ENCODE data around the gene SPRR2G. TPM values are rescaled to one million over a fixed set of nuclear protein-coding genes. Genes with fewer than 3 reads are reported as not detected.

The SPRR2G gene
- polyA plus RNA-seq, 1 donor (not counting 4 experiments of a cell fraction or from before 2014, with no cell fraction given), result 6.2 TPM

DNA sequence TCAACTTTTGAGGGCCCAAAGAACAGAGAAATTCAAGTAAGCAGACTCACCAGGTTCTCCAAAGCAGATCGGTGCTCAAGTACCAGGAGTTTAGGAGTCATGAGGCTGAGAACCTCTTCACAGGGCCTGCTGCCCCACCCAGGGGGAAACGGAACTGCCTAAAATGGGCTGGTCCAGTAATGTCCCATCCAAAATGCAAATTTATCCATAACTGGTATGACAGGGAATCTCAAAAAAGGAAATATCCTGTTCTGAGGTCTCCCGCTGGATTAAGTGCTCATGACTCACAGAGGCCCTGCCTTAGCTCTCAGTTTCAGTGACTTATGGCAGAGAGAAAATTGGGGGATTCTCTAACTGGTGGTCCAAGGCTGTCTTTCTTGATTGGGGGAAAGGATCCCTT lies 9.3 kb downstream of the SPRR2G start:
- H3K9me1 ChIP-seq (ENCODE audit: control insufficient read depth, extremely low read depth, insufficient read depth, low read length), result no peaks in the 10 kb centered on the region
- dilution Hi-C loops (cut with MboI; ENCODE audit: extremely low pct_ligation_motif_present, low sequenced_read_pairs), result no loop called here
- H3K4me2 ChIP-seq (ENCODE audit: control insufficient read depth, extremely low read depth, insufficient read depth, low read depth, low read length), result no peak overlapping the region
- H4K20me1 ChIP-seq (ENCODE audit: control insufficient read depth, extremely low read depth, insufficient read depth, low read length), result no peaks in the 10 kb centered on the region
- H3K9me3 ChIP-seq (ENCODE audit: control insufficient read depth, low read depth, low read length), result no peaks in the 10 kb centered on the region
- H3K79me2 ChIP-seq (ENCODE audit: control insufficient read depth, insufficient read depth, low read length), result no peaks in the 10 kb centered on the region
- no peak overlapping the region for H3K27ac ChIP-seq (ENCODE audit: control insufficient read depth, insufficient read depth, low read length)
- H3K27me3 ChIP-seq (ENCODE audit: control insufficient read depth, extremely low read depth, insufficient read depth, low read length), result no peaks in the 10 kb centered on the region
- FAIRE-seq (no peak), DNase-seq (ENCODE audit: low read depth, low spot score) (no peak)
- H3K9ac ChIP-seq (ENCODE audit: control insufficient read depth, extremely low read depth, insufficient read depth, low read length), result no peak overlapping the region
- TF ChIP-seq, protein P1, sequence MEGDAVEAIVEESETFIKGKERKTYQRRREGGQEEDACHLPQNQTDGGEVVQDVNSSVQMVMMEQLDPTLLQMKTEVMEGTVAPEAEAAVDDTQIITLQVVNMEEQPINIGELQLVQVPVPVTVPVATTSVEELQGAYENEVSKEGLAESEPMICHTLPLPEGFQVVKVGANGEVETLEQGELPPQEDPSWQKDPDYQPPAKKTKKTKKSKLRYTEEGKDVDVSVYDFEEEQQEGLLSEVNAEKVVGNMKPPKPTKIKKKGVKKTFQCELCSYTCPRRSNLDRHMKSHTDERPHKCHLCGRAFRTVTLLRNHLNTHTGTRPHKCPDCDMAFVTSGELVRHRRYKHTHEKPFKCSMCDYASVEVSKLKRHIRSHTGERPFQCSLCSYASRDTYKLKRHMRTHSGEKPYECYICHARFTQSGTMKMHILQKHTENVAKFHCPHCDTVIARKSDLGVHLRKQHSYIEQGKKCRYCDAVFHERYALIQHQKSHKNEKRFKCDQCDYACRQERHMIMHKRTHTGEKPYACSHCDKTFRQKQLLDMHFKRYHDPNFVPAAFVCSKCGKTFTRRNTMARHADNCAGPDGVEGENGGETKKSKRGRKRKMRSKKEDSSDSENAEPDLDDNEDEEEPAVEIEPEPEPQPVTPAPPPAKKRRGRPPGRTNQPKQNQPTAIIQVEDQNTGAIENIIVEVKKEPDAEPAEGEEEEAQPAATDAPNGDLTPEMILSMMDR (optimal IDR thresholded peaks at IDR 0.05 in 1 of 3, IDR thresholded peaks at IDR 0.05 in 1 of 3, conservative IDR thresholded peaks at IDR 0.05 in 1 of 3; ENCODE audit: extremely low read depth in 1 of 3, insufficient read depth in 2 of 3, low read length in 3 of 3), result no peak
- no peak for TF ChIP-seq EZH2 (IDR thresholded peaks at IDR 0.05; ENCODE audit: low read length)
- no peak overlapping the region for H3K4me3 ChIP-seq (ENCODE audit: control insufficient read depth in 2 of 3, extremely low read depth in 1 of 3, insufficient read depth in 2 of 3, low read depth in 1 of 3, low read length in 3 of 3)
- H3K4me1 ChIP-seq (ENCODE audit: control insufficient read depth, extremely low read depth, insufficient read depth, low read length), result no peaks in the 10 kb centered on the region
- H3K36me3 ChIP-seq (ENCODE audit: control insufficient read depth in 2 of 2, extremely low read depth in 1 of 2, insufficient read depth in 2 of 2, low read length in 2 of 2), result no peaks in the 10 kb centered on the region
- no peak overlapping the region for H2AFZ ChIP-seq (ENCODE audit: control insufficient read depth, low read length)

DNA sequence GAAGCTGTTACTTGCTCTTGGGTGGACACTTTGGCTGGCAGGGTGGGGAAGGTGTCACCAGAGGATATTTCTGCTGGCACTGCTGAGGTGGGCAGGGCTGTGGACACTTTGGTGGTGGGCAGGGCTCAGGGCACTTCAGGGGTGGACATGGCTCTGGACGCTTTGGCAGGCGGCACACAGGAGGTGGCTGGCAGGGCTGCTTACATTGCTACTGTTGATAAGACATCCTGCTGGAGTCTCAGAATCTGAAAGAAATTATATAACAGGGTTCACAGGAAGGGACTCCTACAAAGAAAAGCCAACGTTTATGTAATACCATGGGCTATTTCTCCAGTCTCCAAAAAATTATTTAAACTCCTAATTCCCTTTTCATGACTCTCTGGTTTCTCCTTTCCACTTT lies 10.2 kb downstream of the SPRR2G start:
- Histone ChIP-seq H3K9ac (ENCODE audit: control insufficient read depth, extremely low read depth, insufficient read depth, low read length) (no peak overlapping the region), H3K4me2 (ENCODE audit: control insufficient read depth, extremely low read depth, insufficient read depth, low read depth, low read length) (no peak overlapping the region), H3K9me3 (ENCODE audit: control insufficient read depth, low read depth, low read length) (no peaks in the 10 kb centered on the region), H3K79me2 (ENCODE audit: control insufficient read depth, insufficient read depth, low read length) (no peaks in the 10 kb centered on the region), H3K4me3 (ENCODE audit: control insufficient read depth in 2 of 3, extremely low read depth in 1 of 3, insufficient read depth in 2 of 3, low read depth in 1 of 3, low read length in 3 of 3) (no peak overlapping the region), H2AFZ (ENCODE audit: control insufficient read depth, low read length) (no peak overlapping the region), H3K4me1 (ENCODE audit: control insufficient read depth, extremely low read depth, insufficient read depth, low read length) (no peaks in the 10 kb centered on the region), H3K27ac (ENCODE audit: control insufficient read depth, insufficient read depth, low read length) (no peak overlapping the region), H3K27me3 (ENCODE audit: control insufficient read depth, extremely low read depth, insufficient read depth, low read length) (no peaks in the 10 kb centered on the region), H4K20me1 (ENCODE audit: control insufficient read depth, extremely low read depth, insufficient read depth, low read length) (no peaks in the 10 kb centered on the region), H3K36me3 (ENCODE audit: control insufficient read depth in 2 of 2, extremely low read depth in 1 of 2, insufficient read depth in 2 of 2, low read length in 2 of 2) (no peaks in the 10 kb centered on the region), H3K9me1 (ENCODE audit: control insufficient read depth, extremely low read depth, insufficient read depth, low read length) (no peaks in the 10 kb centered on the region)
- FAIRE-seq (no peak), DNase-seq (ENCODE audit: low read depth, low spot score) (no peak)
- TF ChIP-seq EZH2 (IDR thresholded peaks at IDR 0.05; ENCODE audit: low read length), result no peak
- TF ChIP-seq, protein P1 (optimal IDR thresholded peaks at IDR 0.05 in 1 of 3, IDR thresholded peaks at IDR 0.05 in 1 of 3, conservative IDR thresholded peaks at IDR 0.05 in 1 of 3; ENCODE audit: extremely low read depth in 1 of 3, insufficient read depth in 2 of 3, low read length in 3 of 3), result no peak
- dilution Hi-C loops (cut with MboI; ENCODE audit: extremely low pct_ligation_motif_present, low sequenced_read_pairs), result no loop called here

All from keratinocyte (primary cell).